ENCODE results near the gene PEX10. TPM values are rescaled to one million over a fixed set of nuclear protein-coding genes. Genes with fewer than 3 reads are reported as not detected.

The PEX10 gene
- total and polyA plus RNA-seq, 4 donors = 6.2 to 16.4 (median 11.8) TPM

GRCh38 chr1:2399890-2400575 is 12.3 kb downstream of the PEX10 start:
- WGBS = 93% methylated on average over 22 of the region's 22 CpGs
- no peak for DNase-seq (ENCODE audit: low spot score)
- no peak overlapping the region for H3K4me3 ChIP-seq (ENCODE audit: low read depth in 1 of 3, low read length in 3 of 3)
- no peak overlapping the region for H3K27ac ChIP-seq (ENCODE audit: low read depth in 1 of 2, low read length in 2 of 2)
- H3K4me1 ChIP-seq (ENCODE audit: control insufficient read depth in 4 of 4, insufficient read depth in 4 of 4, low read length in 3 of 4) = no peaks in the 10 kb centered on the region
- TF ChIP-seq HNF4G (IDR thresholded peaks at IDR 0.05) (no peak), REST (IDR thresholded peaks at IDR 0.05) (no peak), GABPA (IDR thresholded peaks at IDR 0.05 in 1 of 2, conservative IDR thresholded peaks at IDR 0.05 in 1 of 2) (no peak), TAF1 (conservative IDR thresholded peaks at IDR 0.05) (no peak), FOXA2 (IDR thresholded peaks at IDR 0.05) (no peak), RXRA (IDR thresholded peaks at IDR 0.05) (no peak), CTCF (IDR thresholded peaks at IDR 0.05; ENCODE audit: low read depth, low read length, missing input control) (no peak), SP1 (IDR thresholded peaks at IDR 0.05) (no peak), HNF4A (conservative IDR thresholded peaks at IDR 0.05) (no peak), EGR1 (IDR thresholded peaks at IDR 0.05; ENCODE audit: low read depth in 2 of 2) (no peak), JUND (IDR thresholded peaks at IDR 0.05) (no peak), YY1 (IDR thresholded peaks at IDR 0.05) (no peak), RAD21 (IDR thresholded peaks at IDR 0.05) (no peak)
- H3K9me3 ChIP-seq (ENCODE audit: control insufficient read depth in 4 of 4, low read length in 3 of 4) = no peaks in the 10 kb centered on the region
- peaks cover 19 to 81% (median 54%) of the 10 kb centered on the region in 4 donors for H3K36me3 ChIP-seq (ENCODE audit: control insufficient read depth in 4 of 4, insufficient read depth in 3 of 4, low read depth in 1 of 4, low read length in 3 of 4)
- no peak overlapping the region for H3K9ac ChIP-seq (ENCODE audit: low read depth in 1 of 2, low read length in 2 of 2)
- no peaks in the 10 kb centered on the region for H3K27me3 ChIP-seq (ENCODE audit: control insufficient read depth in 4 of 4, insufficient read depth in 4 of 4, low read length in 3 of 4)

- Histone ChIP-seq H3K9me3 (ENCODE audit: control insufficient read depth in 4 of 4, low read length in 3 of 4) (no peaks in the 10 kb centered on the region), H3K27ac (ENCODE audit: low read depth in 1 of 2, low read length in 2 of 2) (no peak overlapping the region), H3K4me3 (ENCODE audit: low read depth in 1 of 3, low read length in 3 of 3) (no peak overlapping the region), H3K27me3 (ENCODE audit: control insufficient read depth in 4 of 4, insufficient read depth in 4 of 4, low read length in 3 of 4) (no peaks in the 10 kb centered on the region), H3K36me3 (ENCODE audit: control insufficient read depth in 4 of 4, insufficient read depth in 3 of 4, low read depth in 1 of 4, low read length in 3 of 4) (peaks cover 19 to 71% (median 45%) of the 10 kb centered on the region in 4 donors), H3K9ac (ENCODE audit: low read depth in 1 of 2, low read length in 2 of 2) (no peak overlapping the region), H3K4me1 (ENCODE audit: control insufficient read depth in 4 of 4, insufficient read depth in 4 of 4, low read length in 3 of 4) (peaks cover 0 to 8% (median 6%) of the 10 kb centered on the region in 4 donors)
- no peak for DNase-seq (ENCODE audit: low spot score)
- TF ChIP-seq FOXA2 (IDR thresholded peaks at IDR 0.05) (no peak), GABPA (IDR thresholded peaks at IDR 0.05 in 1 of 2, conservative IDR thresholded peaks at IDR 0.05 in 1 of 2) (no peak), ZBTB33 (IDR thresholded peaks at IDR 0.05) (no peak)
- WGBS = 95% methylated on average over 7 of the region's 7 CpGs
These were observed 13.5 kb downstream of the PEX10 start for GRCh38 chr1:2398871-2399270.
